HG02973 (cell line): ENCODE measurements around the gene SPACA9.

Experiments
- ATAC-seq: cut with Tn5 transposase; IDR thresholded peaks from one replicate; pipeline ENCODE4 v1.9.1; 2021; ENCODE audit warnings: moderate library complexity; ENCODE audit not compliant: unreplicated experiment

Gene SPACA9

GRCh38 chr9:132878695-132879456 lies at the start of gene SPACA9:
Gene SPACA9, plus strand, starts transcription at chr9:132878898. Its CDS starts 5,050 bp downstream, at chr9:132883948.
- no peak for ATAC-seq

GRCh38 chr9:132832171-132832881 lies 46.4 kb upstream of the SPACA9 start:
- ATAC-seq = no peak

- ATAC-seq = no peak
These were observed 45.1 kb upstream of the SPACA9 start for GRCh38 chr9:132833550-132834121.

GRCh38 chr9:132834343-132834742 lies 44.4 kb upstream of the SPACA9 start:
- no peak for ATAC-seq

GRCh38 chr9:132837501-132838286 lies 41.0 kb upstream of the SPACA9 start:
- ATAC-seq = no peak

- ATAC-seq = no peak
These were observed 40.4 kb upstream of the SPACA9 start for GRCh38 chr9:132838291-132838690.

- ATAC-seq = no peak
These were observed 37.7 kb upstream of the SPACA9 start for GRCh38 chr9:132840980-132841379.

GRCh38 chr9:132842124-132843044 lies 36.3 kb upstream of the SPACA9 start:
- no peak for ATAC-seq

- ATAC-seq = no peak
These were observed 32.4 kb upstream of the SPACA9 start for GRCh38 chr9:132846109-132846917.

- no peak for ATAC-seq
These were observed 31.7 kb upstream of the SPACA9 start for GRCh38 chr9:132846918-132847515.

GRCh38 chr9:132849185-132849706 lies 29.5 kb upstream of the SPACA9 start:
- no peak for ATAC-seq

GRCh38 chr9:132853482-132853881 lies 25.2 kb upstream of the SPACA9 start:
- ATAC-seq = no peak

- no peak for ATAC-seq
These were observed 23.9 kb upstream of the SPACA9 start for GRCh38 chr9:132854832-132855231.

- no peak for ATAC-seq
These were observed 22.8 kb upstream of the SPACA9 start for GRCh38 chr9:132855904-132856303.

GRCh38 chr9:132857031-132857430 lies 21.7 kb upstream of the SPACA9 start:
- ATAC-seq = no peak

GRCh38 chr9:132857616-132858342 lies 20.9 kb upstream of the SPACA9 start:
- no peak for ATAC-seq

- no peak for ATAC-seq
These were observed 19.9 kb upstream of the SPACA9 start for GRCh38 chr9:132858751-132859150.

- ATAC-seq = no peak
These were observed 17.0 kb upstream of the SPACA9 start for GRCh38 chr9:132861666-132862065.
